22Rv1 (cell line): ENCODE measurements around the gene TOB1.
"Not testable (repeated sequence)": the region's sequence is repeated elsewhere in the genome, so short reads cannot be mapped to it uniquely, and the experiment has no call there.

Experiments
- H3K27ac ChIP-seq: fragments of 450-650 bp; 2 replicates; pipeline ENCODE4 v1.5.1; 2017
- ZFX ChIP-seq: fragments of 450-650 bp; IDR thresholded peaks from 2 replicates; pipeline ENCODE4 v1.6.1; 2017; ENCODE audit warnings: antibody characterized with exemption, borderline replicate concordance
- TF ChIP-seq, protein P1 (sequence below): fragments of 450-650 bp; IDR thresholded peaks from 2 replicates; pipeline ENCODE4 v1.5.1; 2017; ENCODE audit warnings: mild to moderate bottlenecking

TOB1 gene

DNA sequence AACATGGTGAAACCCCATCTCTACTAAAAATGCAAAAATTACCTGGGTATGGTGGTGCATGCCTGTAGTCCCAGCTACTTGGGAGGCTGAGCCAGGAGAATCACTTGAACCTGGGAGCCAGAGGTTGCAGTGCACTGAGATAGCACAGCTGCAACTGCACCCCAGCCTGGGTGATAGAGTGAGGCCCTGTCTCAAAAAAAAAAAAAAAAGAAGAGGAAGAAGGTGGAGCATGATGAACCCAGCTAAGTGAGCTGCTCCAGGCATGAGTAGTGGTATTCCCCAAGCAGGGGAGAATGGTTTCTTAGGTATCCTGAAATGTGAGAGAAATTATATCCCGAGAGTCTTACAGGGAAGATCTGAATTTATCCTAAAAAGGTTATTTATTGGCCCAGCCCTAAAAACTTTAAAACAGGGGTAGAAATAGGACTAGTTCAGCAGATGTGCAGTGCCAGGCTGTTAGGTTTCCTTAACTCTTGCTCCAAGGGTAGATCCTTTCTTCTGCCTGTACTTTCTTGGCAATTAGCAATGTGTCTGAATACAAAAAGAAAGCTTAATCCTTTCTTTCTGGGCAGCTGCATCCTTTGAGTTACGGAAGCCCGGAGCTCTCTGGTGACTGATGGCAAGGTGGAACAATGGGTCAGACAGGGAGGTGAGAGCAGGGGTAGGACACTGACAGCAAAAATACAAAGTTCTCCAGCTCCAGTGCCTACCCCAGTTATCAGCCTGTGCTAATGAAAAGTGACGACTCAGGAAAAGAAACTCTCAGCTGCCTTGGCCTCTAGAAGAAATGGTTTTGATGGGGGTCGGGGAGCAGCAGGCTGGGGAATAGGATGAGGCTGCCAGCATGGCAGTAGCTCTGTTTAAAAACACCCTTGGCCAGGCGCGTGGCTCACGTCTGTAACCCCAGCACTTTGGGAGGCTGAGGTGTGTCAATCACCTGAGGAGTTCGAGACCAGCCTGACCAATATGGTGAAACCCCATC, 36.5 kb upstream of the TOB1 start:
- TF ChIP-seq, protein P1, sequence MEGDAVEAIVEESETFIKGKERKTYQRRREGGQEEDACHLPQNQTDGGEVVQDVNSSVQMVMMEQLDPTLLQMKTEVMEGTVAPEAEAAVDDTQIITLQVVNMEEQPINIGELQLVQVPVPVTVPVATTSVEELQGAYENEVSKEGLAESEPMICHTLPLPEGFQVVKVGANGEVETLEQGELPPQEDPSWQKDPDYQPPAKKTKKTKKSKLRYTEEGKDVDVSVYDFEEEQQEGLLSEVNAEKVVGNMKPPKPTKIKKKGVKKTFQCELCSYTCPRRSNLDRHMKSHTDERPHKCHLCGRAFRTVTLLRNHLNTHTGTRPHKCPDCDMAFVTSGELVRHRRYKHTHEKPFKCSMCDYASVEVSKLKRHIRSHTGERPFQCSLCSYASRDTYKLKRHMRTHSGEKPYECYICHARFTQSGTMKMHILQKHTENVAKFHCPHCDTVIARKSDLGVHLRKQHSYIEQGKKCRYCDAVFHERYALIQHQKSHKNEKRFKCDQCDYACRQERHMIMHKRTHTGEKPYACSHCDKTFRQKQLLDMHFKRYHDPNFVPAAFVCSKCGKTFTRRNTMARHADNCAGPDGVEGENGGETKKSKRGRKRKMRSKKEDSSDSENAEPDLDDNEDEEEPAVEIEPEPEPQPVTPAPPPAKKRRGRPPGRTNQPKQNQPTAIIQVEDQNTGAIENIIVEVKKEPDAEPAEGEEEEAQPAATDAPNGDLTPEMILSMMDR = no peak
- TF ChIP-seq ZFX = no peak
- peak overlapping the region; percentile 98 for H3K27ac ChIP-seq

DNA sequence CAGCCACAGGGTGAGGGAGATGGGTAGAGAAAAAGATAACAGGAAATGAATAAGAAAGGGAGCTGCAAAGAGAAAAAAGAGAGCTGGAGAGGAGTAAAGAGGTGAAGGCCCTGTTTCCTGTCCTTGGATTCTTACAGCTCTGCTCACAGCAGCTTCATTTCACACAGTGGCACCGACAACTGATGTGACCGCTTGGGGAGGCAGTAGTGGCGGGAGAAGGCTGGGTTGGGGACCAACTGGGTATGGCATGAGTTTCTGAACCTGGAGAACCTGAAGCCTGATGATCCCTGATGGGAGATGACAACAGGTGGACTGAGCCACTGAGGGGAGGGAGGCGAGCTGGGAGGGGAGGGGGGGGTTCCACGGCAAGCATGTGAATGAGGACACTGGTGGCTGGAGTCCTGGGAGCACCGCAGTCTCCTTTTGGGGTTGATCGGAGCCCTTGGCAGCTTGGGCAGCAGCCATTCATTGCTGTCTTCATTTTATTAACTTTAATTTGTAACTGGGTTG, 34.3 kb upstream of the TOB1 start:
- H3K27ac ChIP-seq = no peak overlapping the region
- TF ChIP-seq, protein P1 = no peak
- TF ChIP-seq ZFX = no peak

DNA sequence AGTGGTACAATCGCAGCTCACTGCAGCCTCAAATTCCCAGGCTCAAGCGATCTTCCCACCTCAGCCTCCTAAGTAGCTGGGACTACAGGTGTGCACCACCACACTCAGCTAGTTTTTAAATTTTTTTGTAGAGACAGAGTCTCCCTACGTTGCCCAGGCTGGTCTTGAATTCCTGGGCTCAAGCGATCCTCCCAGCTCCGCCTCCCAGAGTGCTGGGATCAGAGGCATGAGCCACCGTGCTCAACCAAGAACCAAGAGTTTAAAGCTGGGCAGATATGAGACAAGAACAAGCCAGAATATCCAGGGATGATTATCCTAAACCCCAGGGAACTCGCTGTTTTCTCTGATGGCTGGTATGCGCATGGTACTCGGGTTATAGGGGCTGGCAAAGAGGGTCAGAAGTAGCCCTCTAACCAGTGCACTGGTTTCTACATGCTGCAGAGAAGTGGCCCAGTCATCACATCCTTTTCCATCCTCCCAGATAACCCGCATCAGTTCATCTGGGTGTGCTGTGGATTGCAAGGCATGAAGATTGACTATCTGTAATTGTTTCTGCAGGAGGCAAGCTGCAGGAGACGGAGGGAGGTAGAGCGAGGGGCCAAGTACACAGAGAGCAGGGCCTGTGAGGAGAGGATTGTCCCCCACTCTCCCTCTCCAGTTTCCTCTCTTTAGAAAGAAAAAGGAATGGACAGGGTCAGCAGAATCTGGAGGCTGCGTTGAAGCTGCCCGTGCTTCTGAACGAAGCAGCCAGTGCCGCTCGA, 33.6 kb upstream of the TOB1 start:
- no peak overlapping the region for H3K27ac ChIP-seq
- TF ChIP-seq ZFX = no peak
- TF ChIP-seq, protein P1 = no peak

DNA sequence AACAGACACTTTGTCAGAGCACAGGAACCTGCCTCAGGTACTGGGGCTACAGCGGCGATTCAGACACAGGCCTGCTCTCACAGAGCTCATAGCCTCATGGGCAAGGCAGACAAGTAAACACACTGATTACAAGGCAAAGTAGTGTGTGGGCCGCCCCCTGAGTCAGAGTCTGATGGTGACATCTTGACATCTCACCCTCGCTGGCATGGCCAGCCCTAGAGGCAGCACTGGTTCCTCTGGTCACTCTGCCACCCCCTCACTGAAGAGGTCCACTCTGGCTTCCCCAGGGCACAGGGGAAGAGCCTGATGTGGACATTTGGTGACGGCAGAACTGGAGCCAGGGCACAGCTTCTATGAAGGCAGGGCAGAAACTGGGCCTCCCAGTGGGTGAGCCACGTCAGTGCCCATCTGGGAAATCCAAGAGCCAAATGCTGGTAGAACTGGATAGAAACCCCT, 32.9 kb upstream of the TOB1 start:
- H3K27ac ChIP-seq = no peak overlapping the region

DNA sequence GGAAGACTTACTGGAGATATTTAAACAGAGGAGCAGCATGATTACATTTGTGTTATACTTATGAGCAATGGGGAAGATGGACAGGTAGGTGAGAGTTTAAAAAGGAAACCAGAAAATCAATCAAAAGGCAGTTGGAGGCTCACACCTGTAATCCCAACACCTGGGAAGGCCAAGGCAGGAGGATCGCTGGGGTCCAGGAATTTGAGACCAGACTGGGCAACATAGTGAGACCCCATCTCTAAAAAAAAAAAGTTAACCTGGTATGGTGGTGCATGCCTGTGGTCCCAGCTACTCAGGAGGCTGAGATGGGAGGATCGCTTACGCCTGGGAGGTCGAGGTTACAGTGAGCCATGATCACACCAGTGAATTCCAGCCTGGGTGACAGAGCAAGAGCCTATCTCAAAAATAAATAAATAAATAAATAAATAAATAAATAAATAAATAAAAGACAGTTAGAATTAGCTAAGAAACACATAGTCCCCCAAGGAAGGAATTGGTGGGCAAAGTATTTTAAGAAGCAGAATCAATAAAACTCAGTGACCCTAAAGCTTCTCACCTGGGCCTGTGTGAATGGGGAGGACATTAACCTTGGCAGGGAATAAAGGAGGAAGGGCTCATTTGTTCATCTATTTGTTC, 32.3 kb upstream of the TOB1 start:
- no peak for TF ChIP-seq ZFX
- TF ChIP-seq, protein P1 = no peak
- H3K27ac ChIP-seq = no peak overlapping the region

More for the DNA sequence above, 32.9 kb upstream of the TOB1 start:
- TF ChIP-seq, protein P1 = no peak
- TF ChIP-seq ZFX = no peak

DNA sequence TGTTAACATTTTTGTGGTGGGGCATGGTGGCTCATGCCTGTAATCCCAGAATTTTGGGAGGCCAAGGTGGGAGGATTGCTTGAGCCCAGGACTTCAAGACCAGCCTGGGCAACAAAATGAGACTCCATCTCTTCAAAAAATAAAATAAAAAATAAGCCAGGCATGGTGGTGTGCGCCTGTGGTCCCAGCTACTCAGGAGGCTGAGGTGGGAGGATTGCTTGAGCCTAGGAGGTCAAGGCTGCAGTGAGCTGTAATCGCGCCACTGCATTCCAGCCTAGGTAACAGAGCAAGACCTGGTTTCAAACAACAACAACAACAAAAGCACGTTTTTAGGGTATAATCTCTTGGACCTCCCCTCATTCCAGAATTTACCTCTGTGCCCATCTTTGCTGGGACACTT, 28.4 kb upstream of the TOB1 start:
- H3K27ac ChIP-seq = not testable (repeated sequence)
